GM19395 (cell line): ENCODE data around the gene ZNF616.
A peak's percentile ranks its signal among the peaks of the same experiment; 100 is the strongest.

ENCODE experiments used
- ATAC-seq: cut with Tn5 transposase; IDR thresholded peaks from one replicate; pipeline ENCODE4 v1.9.1; 2021; ENCODE audit warnings: mild to moderate bottlenecking, moderate library complexity; ENCODE audit not compliant: unreplicated experiment

Gene ZNF616

GRCh38 chr19:52139252-52140031 is at the start of gene ZNF616:
Gene ZNF616 (minus strand): TSS chr19:52139938. CDS start chr19:52130512, 9,426 bp downstream.
- ATAC-seq: peak; percentile 81

- ATAC-seq: peak; percentile 8
Measured at GRCh38 chr19:52188822-52189734, 49.3 kb upstream of the ZNF616 start.

GRCh38 chr19:52187407-52187806 is 47.7 kb upstream of the ZNF616 start:
- no peak for ATAC-seq

GRCh38 chr19:52176574-52176973 is 36.8 kb upstream of the ZNF616 start:
- ATAC-seq: no peak

GRCh38 chr19:52172347-52172746 is 32.6 kb upstream of the ZNF616 start:
- ATAC-seq: no peak

GRCh38 chr19:52171321-52172169 is 31.8 kb upstream of the ZNF616 start, which contains the start of gene ZNF836:
Gene ZNF836 (minus strand): TSS chr19:52171621. CDS start chr19:52168072, 3,549 bp downstream.
- ATAC-seq: peak; percentile 74

GRCh38 chr19:52170863-52171320 is 31.2 kb upstream of the ZNF616 start:
- ATAC-seq: peak; percentile 14

GRCh38 chr19:52170304-52170703 is 30.6 kb upstream of the ZNF616 start:
- ATAC-seq: no peak

GRCh38 chr19:52155596-52156359 is 16.0 kb upstream of the ZNF616 start:
- no peak for ATAC-seq

- ATAC-seq: no peak
Measured at GRCh38 chr19:52148256-52148655, 8.5 kb upstream of the ZNF616 start.

GRCh38 chr19:52142001-52142595 is 2.4 kb upstream of the ZNF616 start:
- ATAC-seq: no peak

- no peak for ATAC-seq
Measured at GRCh38 chr19:52141203-52141602, 1.5 kb upstream of the ZNF616 start.

GRCh38 chr19:52140032-52140710 is 433 bp upstream of the ZNF616 start:
- ATAC-seq: no peak

GRCh38 chr19:52138983-52139251 is 821 bp downstream of the ZNF616 start:
- no peak for ATAC-seq

GRCh38 chr19:52138278-52138982 is 1.3 kb downstream of the ZNF616 start:
- ATAC-seq: no peak

GRCh38 chr19:52120286-52120685 is 19.5 kb downstream of the ZNF616 start:
- no peak for ATAC-seq

- ATAC-seq: no peak
Measured at GRCh38 chr19:52115526-52116053, 24.1 kb downstream of the ZNF616 start.

- no peak for ATAC-seq
Measured at GRCh38 chr19:52114691-52115090, 25.0 kb downstream of the ZNF616 start.
